ELR (cell line): Measurements from ENCODE around the gene HOOK1.
"Not testable (repeated sequence)": the region's sequence is repeated elsewhere in the genome, so short reads cannot be mapped to it uniquely, and the experiment has no call there.

ENCODE experiments used
- DNase-seq: peaks from one replicate; pipeline ENCODE4 v3.0.0-alpha.2; 2015; ENCODE audit warnings: low read depth

HOOK1 gene

GRCh38 chr1:59819566-59820438, 5.1 kb downstream of the HOOK1 start:
- DNase-seq, result no peak

- DNase-seq, result no peak
Measured at GRCh38 chr1:59827055-59827643, 12.4 kb downstream of the HOOK1 start.

DNA sequence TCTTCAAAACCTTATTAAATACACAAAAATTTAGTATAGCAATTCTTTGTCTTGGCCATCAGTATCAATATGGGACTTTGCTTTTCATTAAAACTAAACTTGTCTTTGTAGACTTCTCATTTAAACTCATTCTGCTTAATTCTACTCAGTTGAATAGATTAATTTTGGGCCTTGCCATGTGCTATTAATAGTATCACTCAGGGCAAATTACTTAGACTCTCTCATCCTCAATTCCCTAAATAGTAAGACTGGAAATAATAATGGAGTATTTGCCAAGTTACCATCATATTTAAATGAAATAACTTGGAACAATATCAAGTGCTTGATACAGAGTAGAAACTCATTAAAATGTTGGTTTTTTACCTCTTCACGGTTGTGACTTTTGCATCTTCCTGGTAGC, 13.4 kb downstream of the HOOK1 start:
- no peak for DNase-seq

GRCh38 chr1:59831529-59831928, 16.8 kb downstream of the HOOK1 start:
- DNase-seq, result no peak

DNA sequence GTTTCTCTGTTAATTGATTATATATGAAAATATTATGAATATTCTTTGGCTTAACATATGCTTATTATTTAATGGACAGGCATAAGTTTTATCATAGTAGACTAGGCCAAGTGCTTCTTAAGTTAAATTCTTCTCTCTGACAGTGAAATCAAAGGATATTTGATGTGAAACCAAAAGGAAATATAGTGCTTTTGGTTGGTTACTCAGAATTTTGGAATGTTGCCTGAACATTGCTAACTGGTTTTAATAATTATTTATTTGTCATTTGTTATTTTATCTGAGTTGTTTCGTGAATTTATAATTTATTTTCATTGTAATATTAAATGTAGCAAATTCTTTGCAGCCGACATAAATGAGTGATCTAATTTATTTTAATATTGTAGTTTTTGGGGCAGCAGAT, 18.3 kb downstream of the HOOK1 start:
- DNase-seq, result peak; percentile 12

- DNase-seq, result no peak
Measured at GRCh38 chr1:59833991-59834390, 19.2 kb downstream of the HOOK1 start.

GRCh38 chr1:59837857-59838256, 23.1 kb downstream of the HOOK1 start:
- not testable (repeated sequence) for DNase-seq

DNA sequence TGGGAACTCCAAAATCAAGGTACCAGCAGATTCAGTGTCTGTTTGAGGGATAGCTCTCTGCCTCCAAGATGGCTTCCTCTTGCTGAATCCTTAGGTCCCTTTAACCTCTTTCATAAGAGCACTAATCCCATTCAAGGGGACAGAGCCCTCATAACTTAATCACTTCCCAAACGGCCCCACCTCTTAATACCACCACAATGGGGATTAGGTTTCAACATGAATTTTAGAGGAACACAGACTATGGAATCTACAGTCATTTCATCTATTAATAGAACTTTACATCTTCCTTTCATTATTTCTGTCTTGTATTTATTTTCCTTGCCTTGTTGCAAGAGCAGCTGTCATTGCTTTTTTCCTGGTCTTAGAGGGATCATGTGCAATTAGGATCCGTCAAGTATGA, 30.3 kb downstream of the HOOK1 start:
- DNase-seq, result no peak

GRCh38 chr1:59846209-59846894, 31.6 kb downstream of the HOOK1 start:
- DNase-seq, result no peak

DNA sequence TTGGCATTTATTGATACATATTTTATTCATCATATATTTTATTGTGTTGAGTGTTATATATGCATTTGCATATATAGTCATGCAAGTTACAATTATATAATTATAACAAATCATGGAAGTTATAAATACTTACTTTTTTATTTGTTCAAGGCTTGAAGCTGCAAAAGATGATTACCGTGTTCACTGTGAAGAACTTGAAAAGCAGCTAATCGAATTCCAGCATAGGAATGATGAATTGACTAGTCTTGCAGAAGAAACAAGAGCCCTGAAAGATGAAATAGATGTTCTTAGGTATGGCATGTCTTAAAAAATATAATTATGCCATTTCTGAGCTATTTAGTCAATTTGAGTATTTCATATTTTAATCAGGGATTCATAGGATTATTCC, 32.1 kb downstream of the HOOK1 start:
- no peak for DNase-seq

DNA sequence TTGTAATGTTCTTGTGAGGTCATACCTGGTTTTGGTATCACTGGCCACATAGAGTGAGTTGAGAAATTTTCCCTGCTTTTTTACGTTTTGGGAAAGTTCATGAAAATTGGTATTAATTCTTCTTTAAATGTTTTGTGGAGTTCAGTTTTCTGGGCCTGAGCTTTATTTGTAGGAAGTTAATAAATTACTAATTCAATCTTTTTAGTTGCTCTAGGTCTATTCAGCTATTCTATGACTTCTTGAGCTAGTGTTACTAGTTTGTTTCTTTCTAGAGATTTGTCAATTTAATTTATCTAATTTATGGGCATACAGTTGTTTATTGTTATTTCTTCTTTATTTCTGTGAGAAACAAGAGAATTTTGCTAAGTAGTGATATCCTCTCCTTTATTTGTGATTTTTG, 37.4 kb downstream of the HOOK1 start:
- DNase-seq, result no peak

DNA sequence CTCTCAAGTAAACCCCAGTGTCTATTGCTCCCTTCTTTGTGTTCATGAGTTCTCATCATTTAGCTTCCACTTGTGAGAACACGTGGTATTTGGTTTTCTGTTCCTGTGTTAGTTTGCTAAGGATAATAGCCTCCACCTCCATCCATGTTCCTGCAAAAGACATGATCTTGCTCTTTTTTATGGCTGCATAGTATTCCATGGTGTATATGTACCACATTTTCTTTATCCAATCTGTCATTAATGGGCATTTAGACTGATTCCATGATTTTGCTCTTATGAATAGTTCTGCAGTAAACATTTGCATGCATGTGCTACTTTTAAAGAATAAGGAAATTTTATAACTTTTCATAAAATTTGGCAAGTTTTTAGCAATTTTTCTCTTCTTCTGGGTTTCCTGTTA, 40.5 kb downstream of the HOOK1 start:
- not testable (repeated sequence) for DNase-seq

DNA sequence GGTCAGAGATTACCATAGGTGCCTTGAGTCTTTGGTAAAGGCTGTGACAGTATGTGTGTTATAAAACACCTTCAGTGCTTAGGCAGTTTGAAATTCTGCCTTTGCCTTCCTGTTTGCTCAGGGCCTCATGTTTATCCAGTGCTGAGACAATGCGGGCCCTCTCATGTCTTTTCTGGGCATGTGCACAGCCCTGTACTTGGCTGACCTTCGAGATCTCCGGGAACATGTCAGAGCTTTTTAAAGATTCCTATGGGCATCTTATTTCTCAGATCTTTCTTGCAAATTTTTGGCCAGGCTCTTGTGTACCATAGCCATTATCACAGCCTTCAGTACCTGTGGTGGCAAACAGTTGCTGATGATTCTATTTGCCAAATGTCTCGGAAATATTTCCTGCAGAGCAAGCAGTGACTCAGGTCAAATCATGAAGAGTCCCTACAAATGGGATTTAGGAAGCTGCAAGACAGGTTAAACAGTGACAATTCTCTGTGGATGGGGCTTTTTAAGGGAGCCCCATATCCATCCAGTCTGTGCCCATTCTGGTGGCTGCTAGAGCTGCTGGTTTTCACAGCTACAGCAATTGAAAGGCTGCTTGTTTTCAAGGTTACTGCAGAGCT, 42.1 kb downstream of the HOOK1 start:
- no peak for DNase-seq

- DNase-seq, result no peak
Measured at GRCh38 chr1:59857679-59858354, 43.1 kb downstream of the HOOK1 start.

- DNase-seq, result no peak
Measured at GRCh38 chr1:59866462-59866861, 51.7 kb downstream of the HOOK1 start.

DNA sequence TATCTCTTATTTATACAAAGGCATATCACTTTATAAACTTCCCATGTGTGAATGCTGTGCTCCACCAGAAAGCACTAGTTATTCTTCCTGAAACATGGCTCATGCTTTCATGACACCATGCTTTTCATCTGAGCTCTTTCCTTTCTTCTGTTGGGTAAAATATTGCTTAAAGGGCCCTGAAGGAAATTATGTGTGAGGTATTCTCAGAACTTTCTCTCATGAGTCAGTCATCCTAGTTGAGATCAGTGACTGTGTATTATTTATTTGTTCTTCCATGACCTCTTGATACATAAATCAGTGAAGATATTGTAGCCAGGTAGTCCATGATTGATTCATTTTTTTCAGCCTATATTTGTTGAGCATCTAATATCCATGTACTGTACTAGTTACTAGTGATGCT, 57.0 kb downstream of the HOOK1 start:
- no peak for DNase-seq

DNA sequence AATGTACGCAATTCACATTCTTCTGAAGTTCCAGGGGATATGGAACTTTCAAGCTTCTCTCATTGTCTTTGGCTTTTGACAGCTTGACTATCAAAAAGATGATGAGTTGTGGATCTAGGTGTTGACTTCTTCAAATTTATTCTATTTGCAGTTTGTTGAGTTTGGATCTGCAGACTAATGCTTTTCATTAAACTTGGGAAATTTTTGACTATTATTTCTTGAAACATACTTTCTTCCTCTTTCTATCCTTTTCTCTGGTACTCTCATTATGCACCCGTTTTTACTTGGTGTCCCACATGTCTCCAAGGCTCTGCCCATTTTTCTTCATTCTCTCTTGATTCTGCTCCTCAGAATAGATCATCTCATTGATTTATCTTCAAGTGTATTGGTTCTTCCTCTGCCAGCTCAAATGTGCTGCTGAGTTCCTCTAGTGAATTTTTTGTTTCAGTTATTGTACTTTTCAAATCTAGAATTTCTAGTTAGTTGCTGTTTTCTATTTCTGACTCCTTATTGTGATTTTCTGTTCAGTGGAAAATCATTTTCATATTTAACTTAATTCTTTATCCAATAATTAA, 62.4 kb downstream of the HOOK1 start:
- DNase-seq, result no peak

GRCh38 chr1:59878370-59878769, 63.6 kb downstream of the HOOK1 start:
- DNase-seq, result no peak

- peak; percentile 63 for DNase-seq
Measured at GRCh38 chr1:59879574-59879973, 64.8 kb downstream of the HOOK1 start.

DNA sequence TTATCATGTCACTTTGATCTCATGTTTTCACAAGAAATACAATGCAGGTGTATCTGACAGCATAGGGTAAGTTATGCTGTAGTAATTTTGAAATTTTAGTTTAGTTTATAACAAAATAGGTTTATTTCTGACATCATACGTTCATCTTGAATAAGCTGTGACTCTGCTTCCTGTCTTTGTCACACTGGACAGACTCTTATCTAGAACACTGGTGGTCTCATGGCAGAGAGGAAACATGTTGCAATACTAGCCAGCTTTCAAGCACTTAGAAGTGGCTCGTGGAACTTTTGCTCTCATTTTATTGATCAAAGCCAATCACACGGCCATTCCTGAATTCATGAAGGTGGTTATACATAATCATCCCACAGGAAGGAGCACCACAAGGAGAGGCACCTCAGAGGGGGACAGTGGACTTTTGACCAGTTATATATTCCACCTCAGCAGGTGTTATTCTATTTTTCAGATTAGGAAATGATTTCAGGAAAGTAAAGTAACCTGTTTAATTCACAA, 65.3 kb downstream of the HOOK1 start:
- DNase-seq, result no peak

DNA sequence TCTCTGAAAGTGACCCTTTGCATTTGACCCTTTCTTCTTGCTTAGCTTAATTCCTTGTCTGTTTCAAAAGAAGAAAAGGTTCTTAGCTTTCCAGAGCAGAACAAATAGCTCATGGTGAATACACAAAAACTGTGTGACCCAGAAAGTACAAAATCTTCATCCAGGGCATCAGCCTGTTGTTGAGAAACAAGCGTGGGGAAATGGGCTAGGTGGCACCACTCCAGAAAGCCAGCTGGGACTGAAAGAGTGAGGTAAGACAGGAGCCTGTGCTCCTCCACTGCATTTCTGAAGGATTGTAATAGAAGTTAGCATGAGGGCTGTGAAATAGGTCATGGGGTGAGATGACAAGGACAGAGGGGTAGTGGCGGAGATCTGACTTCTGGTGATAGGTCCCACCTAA, 66.0 kb downstream of the HOOK1 start:
- no peak for DNase-seq
